ENCODE data around the gene IFITM1. TPM values are rescaled to one million over a fixed set of nuclear protein-coding genes. Genes with fewer than 3 reads are reported as not detected.

IFITM1 gene
- total and polyA plus RNA-seq, 2 of the 13 experiments (the other 11 are each of a cell fraction or from before 2014, with no cell fraction given): 0.38 to 11.1 TPM

DNA sequence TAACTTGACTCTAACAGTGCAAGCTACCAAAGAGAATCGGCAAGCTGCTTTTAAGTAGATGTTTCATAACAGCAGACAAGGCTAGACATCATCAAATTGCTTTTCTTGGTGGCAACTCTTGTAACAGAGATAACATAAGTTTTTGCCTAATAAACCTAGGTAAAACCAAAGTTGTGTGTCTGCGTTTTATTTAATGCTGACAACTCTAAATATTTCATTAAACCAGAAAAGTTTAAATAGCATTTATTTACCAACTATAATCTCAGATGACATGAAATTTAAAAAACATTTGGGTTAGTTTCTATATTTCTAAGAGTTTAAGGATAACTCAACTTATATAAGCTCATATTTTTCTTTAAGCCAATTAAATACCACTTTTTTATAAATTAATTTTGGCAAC lies 26.1 kb downstream of the IFITM1 start:
- H3K79me2 ChIP-seq (ENCODE audit: insufficient read depth, low read length): no peaks in the 10 kb centered on the region
- H3K9me3 ChIP-seq (ENCODE audit: low read length): no peaks in the 10 kb centered on the region
- ChIA-PET CTCF (ENCODE audit: low intra/inter-chr PET ratio, low total read pairs) (no interaction called here), POLR2A (interaction anchor here (1.2 to 2.2 kb wide), 3 partner anchors 9 to 14 kb away, joined by 4 to 10 read pairs (median 5); no protein-coding TSS in a partner anchor)
- H3K9ac ChIP-seq (ENCODE audit: insufficient read depth, low read depth, low read length): no peak overlapping the region
- no peak overlapping the region for H3K4me3 ChIP-seq (replicated peaks in 1 of 3; ENCODE audit: insufficient read depth in 1 of 3, low read depth in 2 of 3, low read length in 3 of 3)
- intact Hi-C loops (cut with micrococcal nuclease; ENCODE audit: unreplicated experiment) (no loop called here), in situ Hi-C loops (cut with HindIII; ENCODE audit: extremely low pct_ligation_motif_present, low pct_unique_long_range_greater_than_20kb) (no loop called here)
- no peaks in the 10 kb centered on the region for H3K36me3 ChIP-seq (replicated peaks in 1 of 2; ENCODE audit: control insufficient read depth in 1 of 2, insufficient read depth in 2 of 2, low read length in 2 of 2)
- no TSS peak for BruUV-seq (replicated peaks)
- 45% methylated on average over 2 of the region's 2 CpGs for WGBS (ENCODE audit: low lambda C conversion rate)
- no peak for TF ChIP-seq ZNF446 (CRISPR knock-in tag; IDR thresholded peaks at IDR 0.05)
- TF ChIP-seq MAFK (conservative IDR thresholded peaks at IDR 0.05 in 1 of 2, IDR thresholded peaks at IDR 0.05 in 1 of 2; ENCODE audit: low read length in 2 of 2): peak; percentile 44 to 72; a peak in 3 of 4 replicates
- TF ChIP-seq, protein P1, sequence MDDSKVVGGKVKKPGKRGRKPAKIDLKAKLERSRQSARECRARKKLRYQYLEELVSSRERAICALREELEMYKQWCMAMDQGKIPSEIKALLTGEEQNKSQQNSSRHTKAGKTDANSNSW (CRISPR knock-in tag; IDR thresholded peaks at IDR 0.05; ENCODE audit: borderline replicate concordance): no peak
- TF ChIP-seq ZFP1 (CRISPR knock-in tag; IDR thresholded peaks at IDR 0.05): no peak
- peak; percentile 63; the same call in 1 of the 2 replicates for TF ChIP-seq MAFF (IDR thresholded peaks at IDR 0.05; ENCODE audit: low read depth, low read length)
- TF ChIP-seq, protein P2, sequence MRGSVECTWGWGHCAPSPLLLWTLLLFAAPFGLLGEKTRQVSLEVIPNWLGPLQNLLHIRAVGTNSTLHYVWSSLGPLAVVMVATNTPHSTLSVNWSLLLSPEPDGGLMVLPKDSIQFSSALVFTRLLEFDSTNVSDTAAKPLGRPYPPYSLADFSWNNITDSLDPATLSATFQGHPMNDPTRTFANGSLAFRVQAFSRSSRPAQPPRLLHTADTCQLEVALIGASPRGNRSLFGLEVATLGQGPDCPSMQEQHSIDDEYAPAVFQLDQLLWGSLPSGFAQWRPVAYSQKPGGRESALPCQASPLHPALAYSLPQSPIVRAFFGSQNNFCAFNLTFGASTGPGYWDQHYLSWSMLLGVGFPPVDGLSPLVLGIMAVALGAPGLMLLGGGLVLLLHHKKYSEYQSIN (CRISPR knock-in tag; IDR thresholded peaks at IDR 0.05; ENCODE audit: borderline replicate concordance): no peak
- H4K20me1 ChIP-seq (ENCODE audit: insufficient read depth, low read length): no peaks in the 10 kb centered on the region
- ATAC-seq (no peak), DNase-seq (ENCODE audit: low spot score) (no peak), FAIRE-seq (no peak)
- peaks cover 15% of the 10 kb centered on the region for H3K4me1 ChIP-seq (ENCODE audit: insufficient read depth, low read length)
- no peak overlapping the region for H2AFZ ChIP-seq (ENCODE audit: low read length)
- no peak overlapping the region for H3K4me2 ChIP-seq (ENCODE audit: low read depth, low read length)
- no peak overlapping the region for H3K27ac ChIP-seq (ENCODE audit: extremely low read length, insufficient read depth, low read length)
- peaks cover 1 to 15% of the 10 kb centered on the region in 2 experiments; a peak in 3 of 5 replicates for H3K27me3 ChIP-seq (ENCODE audit: control insufficient read depth in 1 of 2, insufficient read depth in 2 of 2, low read length in 2 of 2)
